RWPE1 (cell line): Measurements from ENCODE around the gene NCKAP5.

ENCODE experiments used
- CTCF ChIA-PET: fragments of 350-600 bp; sonication (Branson Sonifier 250); formaldehyde crosslinking; extraction: SDS; loops from one replicate; lab custom pipeline; 2021; lab: Yijun Ruan, JAX
- POLR2A ChIA-PET: fragments of 400-600 bp; formaldehyde crosslinking; extraction: SDS; loops from one replicate; lab custom pipeline; 2020; ENCODE audit warnings: antibody characterized with exemption; ENCODE audit not compliant: low non-redundant PET; lab: Yijun Ruan, JAX
- DNase-seq: peaks from one replicate; pipeline ENCODE4 v3.0.0; 2012; ENCODE audit warnings: low spot score
- H3K27ac ChIP-seq: fragments of 450-650 bp; 2 replicates; pipeline ENCODE4 v1.5.1; 2017
- CTCF ChIP-seq: fragments of 450-650 bp; conservative IDR thresholded peaks from 2 replicates; pipeline ENCODE4 v1.5.1; 2017; ENCODE audit warnings: low read depth, mild to moderate bottlenecking

Gene NCKAP5

GRCh38 chr2:132654335-132654734 lies 913.9 kb downstream of the NCKAP5 start:
- no peak for DNase-seq
- ChIA-PET POLR2A (no interaction called here), CTCF (no interaction called here)
- no peak for TF ChIP-seq CTCF
- H3K27ac ChIP-seq = no peak overlapping the region

- DNase-seq = no peak
- ChIA-PET CTCF (interaction anchor here (0.5 to 0.6 kb wide), 2 partner anchors 17 to 1220 kb away, joined by 3 to 5 read pairs; no protein-coding TSS in a partner anchor), POLR2A (no interaction called here)
- H3K27ac ChIP-seq = no peak overlapping the region
- no peak for TF ChIP-seq CTCF
Observed at GRCh38 chr2:132652474-132652873, 915.8 kb downstream of the NCKAP5 start.

GRCh38 chr2:132651115-132652045 lies 916.9 kb downstream of the NCKAP5 start:
- ChIA-PET CTCF (interaction anchor here (0.5 to 1.4 kb wide), 10 partner anchors 18 to 1269 kb away, joined by 3 to 5 read pairs (median 3); no protein-coding TSS in a partner anchor), POLR2A (no interaction called here)
- H3K27ac ChIP-seq = no peak overlapping the region
- peak; percentile 45 for TF ChIP-seq CTCF
- DNase-seq = peak; percentile 52

GRCh38 chr2:132646540-132647108 lies 921.6 kb downstream of the NCKAP5 start:
- no peak for TF ChIP-seq CTCF
- H3K27ac ChIP-seq = no peak overlapping the region
- CTCF ChIA-PET = interaction anchor here (0.8 kb wide), 1 partner anchor 99 kb away, joined by 3 read pairs; no protein-coding TSS in a partner anchor
- no peak for DNase-seq
- POLR2A ChIA-PET = no interaction called here

GRCh38 chr2:132645722-132646539 lies 922.3 kb downstream of the NCKAP5 start:
- H3K27ac ChIP-seq = no peak overlapping the region
- ChIA-PET POLR2A (no interaction called here), CTCF (interaction anchor here (0.6 to 0.8 kb wide), 2 partner anchors 19 to 99 kb away, joined by 3 to 4 read pairs; no protein-coding TSS in a partner anchor)
- DNase-seq = no peak
- TF ChIP-seq CTCF = no peak

- CTCF ChIA-PET = no interaction called here
- DNase-seq = no peak
- no peak for TF ChIP-seq CTCF
- H3K27ac ChIP-seq = no peak overlapping the region
- POLR2A ChIA-PET = no interaction called here
Observed at GRCh38 chr2:132645176-132645575, 923.1 kb downstream of the NCKAP5 start.
